CD14-positive monocyte (primary cell): ENCODE measurements around the gene CHRM4. TPM values are rescaled to one million over a fixed set of nuclear protein-coding genes. Genes with fewer than 3 reads are reported as not detected.
A peak's percentile ranks its signal among the peaks of the same experiment; 100 is the strongest.

ENCODE experiments used
- DNase-seq, 3 donors: peaks; one replicate each; pipeline ENCODE4 v3.0.0-alpha.2; 2011 to 2022
- H2AFZ ChIP-seq: 2 replicates; pipeline ENCODE4 v1.6.0; 2012; ENCODE audit warnings: mild to moderate bottlenecking, low read depth, low read length, inconsistent platforms; ENCODE audit not compliant: insufficient read depth, poor library complexity, severe bottlenecking
- H3K27ac ChIP-seq, 2 donors: 1 replicate in 1 of 2; 2 replicates in 1 of 2; pipeline ENCODE4 v1.5.1; 2012 to 2013; ENCODE audit warnings: low read length in 2 of 2, control low read depth in 1 of 2, inconsistent platforms in 1 of 2, low read depth in 1 of 2, mild to moderate bottlenecking in 1 of 2
- H3K27me3 ChIP-seq, 2 donors: one replicate each; pipeline versions ENCODE4 v1.6.0 to v1.6.1; 2011 to 2013; ENCODE audit warnings: low read length in 2 of 2; ENCODE audit not compliant: control insufficient read depth in 2 of 2, insufficient read depth in 2 of 2
- H3K36me3 ChIP-seq, 2 donors: replicated peaks in 1 of 2; 1 replicate in 1 of 2; 2 replicates in 1 of 2; pipeline versions ENCODE4 v1.5.1 to v1.6.1; 2012 to 2013; ENCODE audit warnings: low read length in 2 of 2, control low read depth in 1 of 2, inconsistent platforms in 1 of 2, mild to moderate bottlenecking in 1 of 2; ENCODE audit not compliant: insufficient read depth in 2 of 2, control insufficient read depth in 1 of 2
- H3K4me1 ChIP-seq, 2 donors: 1 replicate in 1 of 2; 2 replicates in 1 of 2; pipeline versions ENCODE4 v1.5.1 to v1.6.1; 2012 to 2013; ENCODE audit warnings: low read length in 2 of 2, control low read depth in 1 of 2, inconsistent platforms in 1 of 2, mild to moderate bottlenecking in 1 of 2, moderate library complexity in 1 of 2; ENCODE audit not compliant: insufficient read depth in 2 of 2, control insufficient read depth in 1 of 2
- H3K4me2 ChIP-seq: replicated peaks from 2 replicates; pipeline ENCODE3; 2012; ENCODE audit warnings: low read length, moderate library complexity, mild to moderate bottlenecking; ENCODE audit not compliant: poor library complexity, severe bottlenecking; ENCODE audit errors: extremely low read depth
- H3K4me3 ChIP-seq, 3 experiments: fragments of 200-600 bp in 1 of 3; sonication (generic) in 1 of 3; replicated peaks in 1 of 3; 1 replicate in 2 of 3; 2 replicates in 1 of 3; pipeline ENCODE4 v1.5.1; 2011 to 2013; ENCODE audit warnings: low read length in 3 of 3, mild to moderate bottlenecking in 3 of 3, control low read depth in 2 of 3, low read depth in 2 of 3, inconsistent platforms in 1 of 3, moderate library complexity in 1 of 3
- H3K79me2 ChIP-seq: 2 replicates; pipeline ENCODE4 v1.6.0; 2012; ENCODE audit warnings: mild to moderate bottlenecking, control low read depth, inconsistent platforms, low read length, moderate library complexity; ENCODE audit not compliant: insufficient read depth
- H3K9ac ChIP-seq: 2 replicates; pipeline ENCODE4 v1.6.0; 2017; ENCODE audit warnings: low read length, mild to moderate bottlenecking; ENCODE audit not compliant: insufficient read depth, poor library complexity, severe bottlenecking
- H3K9me3 ChIP-seq, 2 donors: replicated peaks in 1 of 2; 1 replicate in 1 of 2; 2 replicates in 1 of 2; pipeline versions ENCODE4 v1.5.1 to v1.6.1; 2012 to 2013; ENCODE audit warnings: low read length in 2 of 2, control low read depth in 1 of 2; ENCODE audit not compliant: control insufficient read depth in 1 of 2, insufficient read depth in 1 of 2
- H4K20me1 ChIP-seq: 2 replicates; pipeline ENCODE4 v1.6.0; 2012; ENCODE audit warnings: mild to moderate bottlenecking, low read length, control low read depth, moderate library complexity; ENCODE audit not compliant: insufficient read depth
- H3K27ac Mint-ChIP-seq, 7 donors: one replicate each; pipeline ENCODE4 v1.8.0; 2020; ENCODE audit warnings: mild to moderate bottlenecking in 7 of 7, mixed read lengths in 7 of 7, moderate library complexity in 6 of 7, inconsistent platforms in 2 of 7
- H3K27me3 Mint-ChIP-seq, 3 donors: one replicate each; pipeline ENCODE4 v1.8.0; 2021 to 2022; ENCODE audit warnings: low read depth in 3 of 3, mild to moderate bottlenecking in 3 of 3, mixed read lengths in 3 of 3, moderate library complexity in 3 of 3, inconsistent platforms in 1 of 3
- H3K36me3 Mint-ChIP-seq, 2 donors: one replicate each; pipeline ENCODE4 v1.8.0; 2020; ENCODE audit warnings: mixed read lengths in 2 of 2, inconsistent platforms in 1 of 2, mild to moderate bottlenecking in 1 of 2
- H3K4me1 Mint-ChIP-seq: one replicate; pipeline ENCODE4 v1.8.0; 2020; ENCODE audit warnings: mild to moderate bottlenecking, mixed read lengths
- H3K4me3 Mint-ChIP-seq, 2 donors: one replicate each; pipeline ENCODE4 v1.8.0; 2020; ENCODE audit warnings: mild to moderate bottlenecking in 2 of 2, mixed read lengths in 2 of 2, moderate library complexity in 1 of 2
- H3K9me3 Mint-ChIP-seq, 7 donors: one replicate each; pipeline ENCODE4 v1.8.0; 2020 to 2022; ENCODE audit warnings: mixed read lengths in 7 of 7, mild to moderate bottlenecking in 6 of 7, moderate library complexity in 6 of 7, inconsistent platforms in 2 of 7
- CTCF ChIP-seq: fragments of 200-600 bp; IDR thresholded peaks from one replicate; pipeline ENCODE4 v1.8.0; 2022; ENCODE audit warnings: antibody characterized with exemption, mild to moderate bottlenecking
- WGBS: methylation state at CpG from one replicate; pipeline ENCODE4 v1.1.5; 2013; ENCODE audit warnings: missing lambda C conversion rate; ENCODE audit not compliant: insufficient coverage; 5-methylcytosine and 5-hydroxymethylcytosine counted together
- intact Hi-C, 2 donors: fragments of 100-400 bp; cut with micrococcal nuclease; formaldehyde crosslinking; loops; one replicate each; pipeline versions ENCODE4 v1.15.0 to v1.15.1; 2023
- polyA plus RNA-seq, 3 donors: library from polyadenylated mRNA; depleted of rRNA in 1 of 3; unstranded in 2 of 3; stranded (reverse) in 1 of 3; fragments of 300-500 nt in 2 of 3; fragments of >200 nt in 1 of 3; fragmentation: Illumina TruSeq in 2 of 3; gene quantifications; 1 replicate in 2 of 3; 2 replicates in 1 of 3; pipeline ENCODE4 v1.2.3, GENCODE V29; 2012 to 2021

The CHRM4 gene
- polyA plus RNA-seq, 3 donors = 0.15 to 0.57 TPM; not detected in 1

- intact Hi-C loops = loop anchor here in 1 of 2 donors (10.0 kb wide), 1 partner anchor 222 kb away; the partner anchor contains the start of gene PHF21A
Observed at GRCh38 chr11:46346886-46347636, 44.5 kb downstream of the CHRM4 start, which contains the start of gene DGKZ. DGKZ (plus strand) TSS chr11:46347463; CDS start chr11:46347660, 197 bp downstream.

More at GRCh38 chr11:46346886-46347636, 44.5 kb downstream of the CHRM4 start, which contains the start of gene DGKZ:
- peaks cover 86% of the 10 kb centered on the region for H3K4me1 Mint-ChIP-seq
- H3K27me3 Mint-ChIP-seq = peaks cover 0 to 1% (median 0%) of the 10 kb centered on the region in 3 donors
- H3K4me1 ChIP-seq = peaks cover 74 to 85% of the 10 kb centered on the region in 2 donors
- peak within 1 kb of the TSS; percentile 95 to 99 (median 96) for H3K27ac Mint-ChIP-seq
- H3K4me2 ChIP-seq = peak within 1 kb of the TSS; percentile 93
- H3K36me3 Mint-ChIP-seq = peaks cover 7 to 42% of the 10 kb centered on the region in 2 donors
- peak within 1 kb of the TSS; percentile 86 to 93 for H3K27ac ChIP-seq
- 2% methylated on average over 80 of the region's 80 CpGs for WGBS
- TF ChIP-seq CTCF = peak; percentile 81
- H2AFZ ChIP-seq = no peak within 1 kb of the TSS
- peak within 1 kb of the TSS; percentile 88 to 98 (median 92) for H3K4me3 ChIP-seq
- H3K36me3 ChIP-seq = peaks cover 17 to 21% of the 10 kb centered on the region in 2 donors
- peak; percentile 70 to 86 (median 81) for DNase-seq
- H3K9ac ChIP-seq = peak within 1 kb of the TSS; percentile 86
- H3K27me3 ChIP-seq = no peaks in the 10 kb centered on the region
- H3K4me3 Mint-ChIP-seq = peak within 1 kb of the TSS; percentile 96 to 100
- H3K9me3 Mint-ChIP-seq = peaks cover 0 to 4% (median 0%) of the 10 kb centered on the region in 7 donors
- no peaks in the 10 kb centered on the region for H3K9me3 ChIP-seq
- peaks cover 65% of the 10 kb centered on the region for H4K20me1 ChIP-seq
- peaks cover 85% of the 10 kb centered on the region for H3K79me2 ChIP-seq
